ENCODE results near the gene TTC9C. TPM values are rescaled to one million over a fixed set of nuclear protein-coding genes. Genes with fewer than 3 reads are reported as not detected.

The TTC9C gene
- total and polyA plus RNA-seq, 2 of the 13 experiments (the other 11 are each of a cell fraction or from before 2014, with no cell fraction given) = 28.0 to 36.4 TPM

GRCh38 chr11:62787005-62787759, 58.9 kb downstream of the TTC9C start, which contains the start of gene TMEM179B (continued):
- no peak for TF ChIP-seq HNF4G (IDR thresholded peaks at IDR 0.05; ENCODE audit: borderline replicate concordance, low read depth, low read length)
- TF ChIP-seq HNF4G (CRISPR knock-in tag; IDR thresholded peaks at IDR 0.05; ENCODE audit: borderline replicate concordance, low read depth) = peak; percentile 14; the same call in 1 of the 2 replicates
- TF ChIP-seq ZNF674 (CRISPR knock-in tag; IDR thresholded peaks at IDR 0.05; ENCODE audit: low read depth) = peak; percentile 67; the same call in 1 of the 2 replicates
- 0 out of 2 replicates have a peak, but pooled peaks have one; percentile 43 for TF ChIP-seq CHCHD3 (CRISPR knock-in tag; IDR thresholded peaks at IDR 0.05)
- no peak for TF ChIP-seq JUNB (CRISPR knock-in tag; IDR thresholded peaks at IDR 0.05; ENCODE audit: borderline replicate concordance)
- peak; percentile 93 for TF ChIP-seq TARDBP (CRISPR knock-in tag; IDR thresholded peaks at IDR 0.05)
- TF ChIP-seq RBM22 (optimal IDR thresholded peaks at IDR 0.05; ENCODE audit: low read length) = peak; percentile 96
- peak; percentile 89; the same call in 1 of the 2 replicates for TF ChIP-seq MIER3 (CRISPR knock-in tag; IDR thresholded peaks at IDR 0.05; ENCODE audit: borderline replicate concordance)
- TF ChIP-seq TEF (CRISPR knock-in tag; IDR thresholded peaks at IDR 0.05) = no peak
- peak; percentile 66; the same call in 1 of the 2 replicates for TF ChIP-seq GATA4 (IDR thresholded peaks at IDR 0.05; ENCODE audit: borderline replicate concordance, low read depth)
- no peak for TF ChIP-seq CHD4 (IDR thresholded peaks at IDR 0.05; ENCODE audit: borderline replicate concordance, low read length)
- no peak for TF ChIP-seq REXO4 (CRISPR knock-in tag; IDR thresholded peaks at IDR 0.05; ENCODE audit: borderline replicate concordance)
- TF ChIP-seq NFYC (CRISPR knock-in tag; IDR thresholded peaks at IDR 0.05) = peak; percentile 51
- TF ChIP-seq MTERF4 (CRISPR knock-in tag; IDR thresholded peaks at IDR 0.05) = peak; percentile 94
- no peak for TF ChIP-seq TERF1 (CRISPR knock-in tag; IDR thresholded peaks at IDR 0.05)
- peak; percentile 45 for TF ChIP-seq SRSF1 (optimal IDR thresholded peaks at IDR 0.05; ENCODE audit: low read depth, low read length)
- peak; percentile 91 for TF ChIP-seq ZNF788 (CRISPR knock-in tag; IDR thresholded peaks at IDR 0.05; ENCODE audit: borderline replicate concordance)
- TF ChIP-seq ZNF512B (CRISPR knock-in tag; IDR thresholded peaks at IDR 0.05; ENCODE audit: borderline replicate concordance) = 0 out of 2 replicates have a peak, but pooled peaks have one; percentile 79
- TF ChIP-seq ARHGAP35 (CRISPR knock-in tag; IDR thresholded peaks at IDR 0.05; ENCODE audit: borderline replicate concordance) = peak; percentile 82; the same call in 1 of the 2 replicates
- 0 out of 2 replicates have a peak, but pooled peaks have one; percentile 40 for TF ChIP-seq PCBP1 (IDR thresholded peaks at IDR 0.05; ENCODE audit: borderline replicate concordance, low read depth, low read length)
- peak; percentile 77; the same call in 1 of the 2 replicates for TF ChIP-seq ZNF280B (CRISPR knock-in tag; IDR thresholded peaks at IDR 0.05; ENCODE audit: borderline replicate concordance)
